AG09319 (cell line): Measurements from ENCODE around the gene ANGPTL4.

Source experiments
- DNase-seq: peaks from one replicate; pipeline ENCODE4 v3.0.0-alpha.2; 2010; ENCODE audit warnings: low read depth; ENCODE audit errors: extremely low read depth
- CTCF ChIP-seq: IDR thresholded peaks from 2 replicates; pipeline ENCODE4 v1.5.1; 2011; ENCODE audit warnings: low read depth, mild to moderate bottlenecking, inconsistent platforms, low read length, moderate library complexity

Gene ANGPTL4

GRCh38 chr19:8321986-8322637 is 41.8 kb upstream of the ANGPTL4 start:
- no peak for DNase-seq
- TF ChIP-seq CTCF: no peak

GRCh38 chr19:8322638-8322997 is 41.3 kb upstream of the ANGPTL4 start:
- no peak for DNase-seq
- no peak for TF ChIP-seq CTCF

GRCh38 chr19:8323781-8324185 is 40.2 kb upstream of the ANGPTL4 start:
- DNase-seq: no peak
- no peak for TF ChIP-seq CTCF

- DNase-seq: no peak
- no peak; the same call in 1 of the 2 replicates for TF ChIP-seq CTCF
Measured at GRCh38 chr19:8324186-8325050, 39.5 kb upstream of the ANGPTL4 start.

- no peak for TF ChIP-seq CTCF
- DNase-seq: no peak
Measured at GRCh38 chr19:8325454-8325853, 38.5 kb upstream of the ANGPTL4 start.

GRCh38 chr19:8329996-8330395 is 34.0 kb upstream of the ANGPTL4 start:
- DNase-seq: no peak
- TF ChIP-seq CTCF: no peak

GRCh38 chr19:8331263-8331845 is 32.6 kb upstream of the ANGPTL4 start:
- no peak for DNase-seq
- no peak for TF ChIP-seq CTCF
